Stimulated activated CD8-positive, alpha-beta memory T cell treated with anti-CD3 and anti-CD28 coated beads, Interleukin-7, amount 100 ng/mL, for 1 hour (primary cell): ENCODE measurements around the gene ZNF263.
"Not testable (repeated sequence)": the region's sequence is repeated elsewhere in the genome, so short reads cannot be mapped to it uniquely, and the experiment has no call there.

Experiments
- DNase-seq, 2 donors: peaks; one replicate each; pipeline ENCODE4 v3.0.0-alpha.2; 2020; ENCODE audit warnings: low read depth in 2 of 2

Gene ZNF263

DNA sequence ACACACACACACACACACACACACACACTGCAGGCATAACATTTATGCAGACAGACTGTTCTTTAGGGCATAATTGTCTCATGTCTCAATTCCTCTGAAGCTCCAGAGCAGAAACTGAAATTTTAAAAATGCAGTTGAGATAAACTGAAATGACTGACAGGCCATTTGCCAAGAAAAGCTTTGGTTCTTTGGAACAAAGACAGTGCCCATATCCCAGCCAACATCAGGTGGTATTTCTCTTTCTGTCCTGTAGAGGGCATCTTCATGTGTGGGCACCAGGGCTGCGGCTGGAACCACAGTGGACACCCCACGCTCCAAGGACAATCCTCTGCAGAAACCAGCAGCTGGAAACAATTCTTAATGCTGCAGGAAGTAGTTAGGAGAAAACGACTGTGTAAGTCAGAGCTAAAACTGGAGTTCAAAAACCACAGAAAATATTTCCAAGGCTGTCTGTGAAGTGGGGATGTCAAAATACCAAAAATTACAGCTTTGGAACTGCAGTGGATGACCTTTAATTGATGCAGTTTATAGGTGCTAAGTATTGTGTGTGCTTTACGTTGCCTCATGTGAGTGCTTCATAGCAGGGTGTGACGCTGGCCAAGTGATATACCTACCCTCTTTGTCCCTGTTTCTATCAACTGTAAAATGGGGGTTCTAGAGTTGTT is 16.3 kb upstream of the ZNF263 start:
- no peak for DNase-seq

- no peak for DNase-seq
These were observed 15.0 kb upstream of the ZNF263 start for GRCh38 chr16:3268294-3268693.

GRCh38 chr16:3270718-3271117 is 12.6 kb upstream of the ZNF263 start:
- DNase-seq: not testable (repeated sequence)

GRCh38 chr16:3271281-3271680 is 12.0 kb upstream of the ZNF263 start:
- DNase-seq: not testable (repeated sequence)

- no peak for DNase-seq
These were observed 8.8 kb upstream of the ZNF263 start for GRCh38 chr16:3274490-3274889.

GRCh38 chr16:3274947-3275346 is 8.3 kb upstream of the ZNF263 start:
- DNase-seq: no peak

DNA sequence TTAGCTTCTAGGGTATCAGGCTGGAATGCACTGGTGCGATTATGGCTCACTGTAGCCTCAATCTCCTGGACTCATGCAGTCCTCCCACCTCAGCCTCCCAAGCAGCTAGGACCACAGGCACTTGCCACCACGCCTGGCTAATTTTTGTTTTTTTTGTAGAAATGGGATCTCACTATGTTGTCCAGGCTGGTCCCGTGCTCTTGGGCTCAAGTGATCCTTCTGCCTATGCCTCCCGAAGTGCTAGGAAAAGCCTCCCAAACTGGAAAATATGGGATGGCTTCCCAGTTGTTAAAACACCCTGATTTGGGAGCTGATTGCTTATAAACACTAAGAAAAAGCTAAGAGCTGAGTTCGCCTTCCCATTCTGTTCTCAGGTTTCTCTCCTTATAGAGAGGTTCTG is 6.6 kb upstream of the ZNF263 start:
- no peak for DNase-seq

- no peak for DNase-seq
These were observed 2.0 kb upstream of the ZNF263 start for GRCh38 chr16:3281222-3281820.

DNA sequence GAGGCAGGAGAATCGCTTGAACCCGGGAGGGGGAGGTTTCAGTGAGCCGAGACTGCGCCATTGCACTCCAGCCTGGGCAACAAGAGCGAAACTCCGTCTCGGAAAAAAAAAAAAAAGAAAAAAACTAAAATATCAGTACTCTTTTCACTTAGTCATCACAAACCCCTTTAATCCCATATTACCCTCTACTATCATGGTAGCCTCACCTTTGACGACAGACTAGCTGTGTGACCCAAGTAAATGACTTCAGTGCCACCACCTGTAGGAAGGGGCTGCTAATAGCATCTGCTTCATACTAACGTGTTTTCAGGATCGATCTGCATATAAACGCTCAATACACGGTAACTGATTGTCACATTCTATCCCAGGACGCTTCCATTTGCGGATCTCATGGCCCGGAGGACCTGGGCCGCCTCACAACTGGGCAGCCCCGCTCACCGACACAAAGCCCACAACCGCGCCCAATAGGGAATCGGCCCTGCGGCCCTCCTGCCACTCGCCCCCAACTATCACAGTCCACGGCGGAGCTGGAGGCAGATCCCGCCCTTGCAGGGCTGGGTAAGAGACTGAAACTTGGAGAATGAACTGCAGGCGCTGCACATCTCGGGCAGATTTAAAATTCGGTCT is 1.1 kb upstream of the ZNF263 start:
- DNase-seq: no peak

GRCh38 chr16:3283543-3284447 is 504 bp downstream of the ZNF263 start:
- no peak for DNase-seq

GRCh38 chr16:3285131-3285530 is 1.8 kb downstream of the ZNF263 start:
- no peak for DNase-seq

DNA sequence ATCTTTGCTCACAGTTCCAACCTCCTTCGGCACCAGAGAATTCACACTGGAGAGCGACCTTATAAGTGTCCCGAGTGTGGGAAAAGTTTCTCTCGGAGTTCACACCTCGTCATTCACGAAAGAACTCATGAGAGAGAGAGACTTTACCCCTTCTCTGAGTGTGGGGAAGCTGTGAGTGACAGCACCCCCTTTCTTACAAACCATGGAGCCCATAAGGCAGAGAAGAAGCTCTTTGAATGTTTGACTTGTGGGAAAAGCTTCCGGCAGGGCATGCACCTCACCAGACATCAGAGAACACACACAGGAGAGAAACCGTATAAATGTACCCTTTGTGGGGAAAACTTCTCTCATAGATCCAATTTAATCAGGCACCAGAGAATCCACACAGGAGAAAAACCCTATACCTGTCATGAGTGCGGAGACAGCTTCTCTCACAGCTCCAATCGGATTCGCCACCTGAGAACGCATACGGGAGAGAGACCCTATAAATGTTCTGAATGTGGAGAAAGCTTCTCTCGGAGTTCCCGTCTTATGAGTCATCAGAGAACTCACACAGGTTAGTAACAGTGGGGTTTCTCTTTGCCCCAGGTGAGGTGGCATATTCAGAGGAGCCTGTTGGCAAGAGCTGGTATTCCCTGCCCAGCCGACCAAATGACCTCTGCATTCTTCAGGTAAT is 6.8 kb downstream of the ZNF263 start:
- no peak for DNase-seq

DNA sequence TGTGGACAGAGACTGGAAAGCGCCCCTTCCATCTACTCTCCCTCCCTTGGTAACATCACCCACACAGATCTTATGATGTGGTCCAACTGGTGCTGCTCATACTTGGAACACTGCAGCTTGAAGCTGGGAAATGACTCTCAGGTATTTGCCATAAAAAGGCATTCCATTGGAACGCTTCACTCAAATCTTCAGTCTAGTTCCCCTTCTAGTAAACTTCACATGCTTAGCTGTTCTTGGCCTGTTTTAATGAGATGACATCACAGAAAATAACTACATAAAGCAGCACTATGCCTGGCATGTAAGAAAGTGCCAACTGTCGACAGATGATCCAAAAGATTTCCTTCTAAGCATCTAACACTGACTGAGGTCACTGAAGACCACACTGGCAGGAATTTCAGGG is 9.3 kb downstream of the ZNF263 start:
- no peak for DNase-seq

DNA sequence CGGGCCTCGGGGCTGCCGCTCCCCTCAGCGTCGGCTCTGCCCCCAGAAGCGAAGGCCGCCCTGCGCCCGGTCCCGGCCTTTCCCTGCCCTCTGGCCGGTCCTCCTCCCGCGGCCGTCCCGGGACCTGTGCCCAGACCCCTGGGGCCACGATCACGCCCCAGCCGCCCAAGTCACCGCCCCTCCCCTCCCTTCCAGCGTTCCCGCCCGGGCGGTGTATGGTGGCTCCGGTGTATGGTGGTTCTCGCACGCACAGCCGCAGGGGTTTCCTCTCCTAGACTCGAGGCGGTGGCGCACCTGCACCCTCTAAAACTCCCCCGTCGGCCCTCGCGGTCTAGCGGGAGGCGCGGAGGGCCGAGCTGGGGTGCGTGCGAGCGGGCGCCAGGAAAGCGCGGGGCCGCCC is 11.9 kb downstream of the ZNF263 start:
- DNase-seq: no peak

GRCh38 chr16:3295783-3296182 is 12.5 kb downstream of the ZNF263 start:
- DNase-seq: no peak

DNA sequence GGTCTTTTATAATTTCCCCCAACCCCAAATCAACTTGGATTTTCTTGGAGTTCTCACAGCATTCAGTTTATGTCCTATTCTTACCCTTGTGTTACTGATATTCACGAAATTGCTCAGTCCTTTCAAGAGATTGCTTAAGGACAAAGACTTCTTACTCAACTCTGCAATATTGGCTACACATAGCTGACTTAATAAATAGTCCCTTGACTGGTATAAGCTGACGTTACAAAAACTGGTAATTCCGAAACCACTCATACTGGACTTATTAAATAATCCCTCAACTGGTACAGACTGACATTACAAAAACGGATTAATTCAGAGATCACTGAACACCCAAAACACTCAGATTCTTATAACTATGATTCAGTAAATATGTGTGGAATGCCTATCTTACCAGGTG is 21.1 kb downstream of the ZNF263 start:
- no peak for DNase-seq

- peak; percentile 54 to 67 for DNase-seq
These were observed 22.1 kb downstream of the ZNF263 start, which contains the start of the genes TIGD7 and ZNF75A for GRCh38 chr16:3305109-3306068. TSS of gene TIGD7 (minus strand) at chr16:3305430. CDS start at chr16:3300614, 4,816 bp downstream. TSS of gene ZNF75A (plus strand) at chr16:3305497. CDS start at chr16:3308429, 2,932 bp downstream.

- DNase-seq: no peak
These were observed 22.8 kb downstream of the ZNF263 start for GRCh38 chr16:3306078-3306477.

- no peak for DNase-seq
These were observed 28.2 kb downstream of the ZNF263 start for GRCh38 chr16:3311496-3311895.

- DNase-seq: no peak
These were observed 34.2 kb downstream of the ZNF263 start for GRCh38 chr16:3317315-3317999.
